ENCODE data around the gene CCDC149. TPM values are rescaled to one million over a fixed set of nuclear protein-coding genes. Genes with fewer than 3 reads are reported as not detected.

Gene CCDC149
- total RNA-seq, 2 experiments from 2014 or later, result not detected

GRCh38 chr4:24840826-24841543 lies 71.9 kb downstream of the CCDC149 start:
- H3K36me3 ChIP-seq (ENCODE audit: insufficient read depth, low read length), result no peaks in the 10 kb centered on the region
- no peak overlapping the region for H3K4me3 ChIP-seq (ENCODE audit: low read depth, low read length, poor library complexity, severe bottlenecking)
- intact Hi-C loops (cut with micrococcal nuclease; ENCODE audit: unreplicated experiment), result no loop called here
- no peak overlapping the region for H3K27ac ChIP-seq (ENCODE audit: low read depth, low read length, poor library complexity, severe bottlenecking)
- no peaks in the 10 kb centered on the region for H3K9me2 ChIP-seq (ENCODE audit: insufficient read depth, low read length)
- no TSS peak for BruUV-seq (replicated peaks)
- no peak overlapping the region for H2AFZ ChIP-seq (ENCODE audit: low read length)
- no peaks in the 10 kb centered on the region for H3K9me3 ChIP-seq (ENCODE audit: low read length)
- H3K4me1 ChIP-seq (ENCODE audit: insufficient read depth, low read length, poor library complexity, severe bottlenecking), result no peaks in the 10 kb centered on the region
- no peaks in the 10 kb centered on the region for H3K79me2 ChIP-seq (ENCODE audit: insufficient read depth, low read depth, low read length)
- ChIA-PET CTCF (ENCODE audit: unreplicated experiment) (no interaction called here), POLR2A (no interaction called here)
- H3K4me2 ChIP-seq (ENCODE audit: low read length), result no peak overlapping the region
- TF ChIP-seq EZH2phosphoT487 (IDR thresholded peaks at IDR 0.05; ENCODE audit: borderline replicate concordance, low read depth, low read length), result no peak
- TF ChIP-seq, protein P1, sequence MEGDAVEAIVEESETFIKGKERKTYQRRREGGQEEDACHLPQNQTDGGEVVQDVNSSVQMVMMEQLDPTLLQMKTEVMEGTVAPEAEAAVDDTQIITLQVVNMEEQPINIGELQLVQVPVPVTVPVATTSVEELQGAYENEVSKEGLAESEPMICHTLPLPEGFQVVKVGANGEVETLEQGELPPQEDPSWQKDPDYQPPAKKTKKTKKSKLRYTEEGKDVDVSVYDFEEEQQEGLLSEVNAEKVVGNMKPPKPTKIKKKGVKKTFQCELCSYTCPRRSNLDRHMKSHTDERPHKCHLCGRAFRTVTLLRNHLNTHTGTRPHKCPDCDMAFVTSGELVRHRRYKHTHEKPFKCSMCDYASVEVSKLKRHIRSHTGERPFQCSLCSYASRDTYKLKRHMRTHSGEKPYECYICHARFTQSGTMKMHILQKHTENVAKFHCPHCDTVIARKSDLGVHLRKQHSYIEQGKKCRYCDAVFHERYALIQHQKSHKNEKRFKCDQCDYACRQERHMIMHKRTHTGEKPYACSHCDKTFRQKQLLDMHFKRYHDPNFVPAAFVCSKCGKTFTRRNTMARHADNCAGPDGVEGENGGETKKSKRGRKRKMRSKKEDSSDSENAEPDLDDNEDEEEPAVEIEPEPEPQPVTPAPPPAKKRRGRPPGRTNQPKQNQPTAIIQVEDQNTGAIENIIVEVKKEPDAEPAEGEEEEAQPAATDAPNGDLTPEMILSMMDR (conservative IDR thresholded peaks at IDR 0.05; ENCODE audit: low read length), result no peak
- H4K20me1 ChIP-seq (ENCODE audit: insufficient read depth, low read length), result no peaks in the 10 kb centered on the region
- no peak for DNase-seq (ENCODE audit: low spot score)

DNA sequence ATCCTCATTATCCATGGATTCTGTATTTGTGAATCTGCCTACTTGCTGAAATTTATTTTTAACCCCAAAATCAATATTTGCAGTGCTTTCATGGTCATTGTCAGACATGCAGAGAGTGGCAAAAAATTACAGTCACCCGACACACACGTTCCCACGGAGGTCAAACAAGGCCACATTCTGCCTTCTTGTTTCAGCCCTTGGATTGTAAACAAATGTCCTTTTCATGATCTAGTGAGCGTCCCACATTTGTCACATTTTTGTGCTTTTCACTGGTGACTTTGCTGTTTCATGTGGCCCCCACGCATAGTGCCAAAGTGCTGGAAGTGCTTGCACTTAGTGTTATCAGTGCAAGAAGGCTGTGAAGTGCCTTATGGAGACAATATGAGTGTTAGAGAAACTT lies 72.5 kb downstream of the CCDC149 start:
- intact Hi-C loops (cut with micrococcal nuclease; ENCODE audit: unreplicated experiment), result no loop called here
- no peaks in the 10 kb centered on the region for H3K79me2 ChIP-seq (ENCODE audit: insufficient read depth, low read depth, low read length)
- CTCF ChIA-PET (ENCODE audit: unreplicated experiment), result no interaction called here
- H3K36me3 ChIP-seq (ENCODE audit: insufficient read depth, low read length), result no peaks in the 10 kb centered on the region
- no peak overlapping the region for H3K27ac ChIP-seq (ENCODE audit: low read depth, low read length, poor library complexity, severe bottlenecking)
- POLR2A ChIA-PET, result no interaction called here
- H2AFZ ChIP-seq (ENCODE audit: low read length), result no peak overlapping the region
- BruUV-seq (replicated peaks), result no TSS peak
- DNase-seq (ENCODE audit: low spot score), result no peak
- H3K9me3 ChIP-seq (ENCODE audit: low read length), result no peaks in the 10 kb centered on the region
- no peaks in the 10 kb centered on the region for H3K9me2 ChIP-seq (ENCODE audit: insufficient read depth, low read length)
- TF ChIP-seq, protein P1 (conservative IDR thresholded peaks at IDR 0.05; ENCODE audit: low read length), result no peak
- no peak for TF ChIP-seq EZH2phosphoT487 (IDR thresholded peaks at IDR 0.05; ENCODE audit: borderline replicate concordance, low read depth, low read length)
- H3K4me2 ChIP-seq (ENCODE audit: low read length), result no peak overlapping the region
- H4K20me1 ChIP-seq (ENCODE audit: insufficient read depth, low read length), result no peaks in the 10 kb centered on the region
- no peak overlapping the region for H3K4me3 ChIP-seq (ENCODE audit: low read depth, low read length, poor library complexity, severe bottlenecking)
- no peaks in the 10 kb centered on the region for H3K4me1 ChIP-seq (ENCODE audit: insufficient read depth, low read length, poor library complexity, severe bottlenecking)

DNA sequence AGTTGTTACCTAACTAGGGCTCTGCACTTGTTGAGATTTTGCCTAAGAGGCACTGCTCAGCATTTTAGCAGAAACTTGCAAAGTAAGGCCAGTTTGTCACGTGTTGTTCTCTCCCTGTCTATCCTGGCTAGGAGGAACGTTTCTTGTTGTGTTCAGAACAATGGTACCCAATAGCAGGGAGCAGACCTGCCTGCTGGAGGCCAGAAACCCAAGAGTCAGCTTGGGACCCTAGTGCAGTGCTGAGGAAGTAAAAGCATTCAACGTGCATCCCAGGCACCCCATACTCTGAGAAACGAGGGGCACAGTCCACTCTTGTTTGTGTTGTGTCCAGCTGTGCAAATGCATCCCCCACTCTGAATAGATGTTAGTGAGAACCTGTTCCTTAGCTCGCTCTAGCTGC lies 75.1 kb downstream of the CCDC149 start:
- ChIA-PET POLR2A (no interaction called here), CTCF (ENCODE audit: unreplicated experiment) (no interaction called here)
- no peak overlapping the region for H2AFZ ChIP-seq (ENCODE audit: low read length)
- no peak for TF ChIP-seq EZH2phosphoT487 (IDR thresholded peaks at IDR 0.05; ENCODE audit: borderline replicate concordance, low read depth, low read length)
- TF ChIP-seq, protein P1 (conservative IDR thresholded peaks at IDR 0.05; ENCODE audit: low read length), result no peak
- no peak overlapping the region for H3K4me2 ChIP-seq (ENCODE audit: low read length)
- H3K79me2 ChIP-seq (ENCODE audit: insufficient read depth, low read depth, low read length), result no peaks in the 10 kb centered on the region
- H3K4me1 ChIP-seq (ENCODE audit: insufficient read depth, low read length, poor library complexity, severe bottlenecking), result no peaks in the 10 kb centered on the region
- BruUV-seq (replicated peaks), result no TSS peak
- H3K9me2 ChIP-seq (ENCODE audit: insufficient read depth, low read length), result no peaks in the 10 kb centered on the region
- no peaks in the 10 kb centered on the region for H3K36me3 ChIP-seq (ENCODE audit: insufficient read depth, low read length)
- intact Hi-C loops (cut with micrococcal nuclease; ENCODE audit: unreplicated experiment), result no loop called here
- no peaks in the 10 kb centered on the region for H3K9me3 ChIP-seq (ENCODE audit: low read length)
- no peak for DNase-seq (ENCODE audit: low spot score)
- no peak overlapping the region for H3K4me3 ChIP-seq (ENCODE audit: low read depth, low read length, poor library complexity, severe bottlenecking)
- no peak overlapping the region for H3K27ac ChIP-seq (ENCODE audit: low read depth, low read length, poor library complexity, severe bottlenecking)
- H4K20me1 ChIP-seq (ENCODE audit: insufficient read depth, low read length), result no peaks in the 10 kb centered on the region
